Karpas-422 (cell line): Measurements from ENCODE around the gene ZNF362. TPM values are rescaled to one million over a fixed set of nuclear protein-coding genes. Genes with fewer than 3 reads are reported as not detected.

Experiments
- DNase-seq: peaks from one replicate; pipeline ENCODE4 v3.0.0-alpha.2; 2015
- H2AFZ ChIP-seq: fragments of 200-600 bp; sonication (generic); 2 replicates; pipeline ENCODE4 v1.6.1; 2014; ENCODE audit warnings: antibody characterized with exemption, low read length, mixed read lengths
- H3K27ac ChIP-seq: fragments of 200-600 bp; sonication (generic); 2 replicates; pipeline ENCODE4 v1.5.1; 2014; ENCODE audit warnings: mild to moderate bottlenecking, low read length, moderate library complexity
- H3K27me3 ChIP-seq: fragments of 200-600 bp; sonication (generic); 2 replicates; pipeline ENCODE4 v1.6.1; 2014; ENCODE audit warnings: low read length, mixed read lengths
- H3K36me3 ChIP-seq: fragments of 200-600 bp; sonication (generic); 2 replicates; pipeline ENCODE4 v1.6.1; 2014; ENCODE audit warnings: low read length, mixed read lengths; ENCODE audit not compliant: insufficient read depth
- H3K4me1 ChIP-seq: fragments of 200-600 bp; sonication (generic); 2 replicates; pipeline ENCODE4 v1.6.1; 2014; ENCODE audit warnings: mild to moderate bottlenecking, low read length, mixed read lengths
- H3K4me2 ChIP-seq: fragments of 200-600 bp; sonication (generic); 2 replicates; pipeline ENCODE4 v1.6.1; 2014; ENCODE audit warnings: low read length, low read depth, mild to moderate bottlenecking; ENCODE audit not compliant: poor library complexity, severe bottlenecking
- H3K4me3 ChIP-seq: fragments of 200-600 bp; sonication (generic); 2 replicates; pipeline ENCODE4 v1.5.1; 2014; ENCODE audit warnings: mild to moderate bottlenecking, antibody characterized with exemption, low read length, mixed read lengths
- H3K79me2 ChIP-seq: fragments of 200-600 bp; sonication (generic); 2 replicates; pipeline ENCODE4 v1.6.1; 2014; ENCODE audit warnings: mild to moderate bottlenecking, low read length, mixed read lengths
- H3K9ac ChIP-seq: fragments of 200-600 bp; sonication (generic); 2 replicates; pipeline ENCODE4 v1.6.0; 2014; ENCODE audit warnings: low read length
- H3K9me2 ChIP-seq: fragments of 200-600 bp; sonication (generic), shearing (Covaris generic); replicated peaks from 2 replicates; pipeline ENCODE4 v1.6.0; 2014; ENCODE audit warnings: mild to moderate bottlenecking, low read length, moderate library complexity; ENCODE audit not compliant: insufficient read depth
- H3K9me3 ChIP-seq: fragments of 300-700, 200-600 bp; sonication (generic); 2 replicates; pipeline ENCODE4 v1.6.1; 2014; ENCODE audit warnings: low read length, mixed read lengths
- H4K20me1 ChIP-seq: fragments of 200-600 bp; sonication (generic); 2 replicates; pipeline ENCODE4 v1.6.1; 2014; ENCODE audit warnings: mild to moderate bottlenecking, antibody characterized with exemption, low read length, low read depth; ENCODE audit not compliant: insufficient read depth
- total RNA-seq: library from RNA; depleted of rRNA; stranded (reverse); fragments of >200 nt; shearing (Covaris generic); gene quantifications from 2 replicates; pipeline ENCODE4 v1.2.3, GENCODE V29; 2014; ENCODE audit warnings: low replicate concordance

Gene ZNF362
- total RNA-seq, 1 experiment from 2014 or later: 16.7 TPM

GRCh38 chr1:33266766-33267165 is 10.5 kb downstream of the ZNF362 start:
- no peaks in the 10 kb centered on the region for H3K27me3 ChIP-seq
- H2AFZ ChIP-seq: no peak overlapping the region
- no peaks in the 10 kb centered on the region for H3K9me2 ChIP-seq
- DNase-seq: no peak
- no peak overlapping the region for H3K4me2 ChIP-seq
- peak overlapping the region; percentile 33; the same call in 1 of the 2 replicates for H3K27ac ChIP-seq
- peaks cover under 1% of the 10 kb centered on the region; the same call in 1 of the 2 replicates for H4K20me1 ChIP-seq
- H3K9ac ChIP-seq: no peak overlapping the region
- H3K36me3 ChIP-seq: no peaks in the 10 kb centered on the region
- H3K4me3 ChIP-seq: no peak overlapping the region
- H3K4me1 ChIP-seq: peaks cover 16% of the 10 kb centered on the region
- H3K79me2 ChIP-seq: peaks cover 3% of the 10 kb centered on the region; the same call in 1 of the 2 replicates
- no peaks in the 10 kb centered on the region for H3K9me3 ChIP-seq

DNA sequence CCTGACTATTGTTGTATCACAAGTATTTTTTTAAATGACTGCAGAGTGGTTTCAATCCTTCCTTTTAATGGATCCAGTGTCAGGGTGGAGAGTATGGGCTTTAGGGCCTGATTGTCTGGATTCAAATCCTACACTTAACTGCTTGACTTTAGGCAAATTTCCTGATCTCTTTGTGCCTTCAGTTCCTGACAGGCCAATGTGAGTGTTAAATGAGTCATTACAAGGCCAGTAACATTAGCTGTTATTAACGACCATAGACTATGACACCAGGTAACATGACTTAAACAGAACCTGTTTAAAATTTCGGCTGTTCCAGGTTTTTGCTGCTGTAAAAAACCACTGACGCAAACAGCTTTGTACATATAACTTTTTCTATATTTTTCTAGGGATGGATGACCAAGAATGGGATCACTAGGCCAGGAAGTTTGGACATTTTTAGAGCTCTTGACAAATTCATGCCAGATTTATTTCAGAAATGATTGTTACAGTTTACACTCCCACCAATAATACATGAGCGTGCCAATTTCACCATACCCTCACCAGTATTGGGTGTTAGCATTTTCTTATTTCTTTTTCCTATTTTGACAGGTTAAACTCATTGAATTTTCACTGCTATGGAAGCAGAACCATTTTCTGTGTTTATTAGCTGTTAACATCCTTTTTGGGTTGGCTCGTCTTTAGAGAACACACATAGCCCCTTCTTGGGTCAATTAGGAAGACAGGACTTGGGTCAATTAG is 11.3 kb downstream of the ZNF362 start:
- peak; percentile 62 for DNase-seq
- Histone ChIP-seq H4K20me1 (no peaks in the 10 kb centered on the region; the same call in 1 of the 2 replicates), H3K79me2 (0 out of 2 replicates have a peak, but pooled peaks cover 3% of the 10 kb centered on the region), H3K9me3 (no peaks in the 10 kb centered on the region), H2AFZ (no peak overlapping the region), H3K4me1 (peaks cover 16% of the 10 kb centered on the region), H3K9ac (no peak overlapping the region), H3K27me3 (no peaks in the 10 kb centered on the region), H3K36me3 (no peaks in the 10 kb centered on the region), H3K27ac (peak overlapping the region; percentile 33; the same call in 1 of the 2 replicates), H3K4me2 (no peak overlapping the region), H3K9me2 (no peaks in the 10 kb centered on the region), H3K4me3 (no peak overlapping the region)

DNA sequence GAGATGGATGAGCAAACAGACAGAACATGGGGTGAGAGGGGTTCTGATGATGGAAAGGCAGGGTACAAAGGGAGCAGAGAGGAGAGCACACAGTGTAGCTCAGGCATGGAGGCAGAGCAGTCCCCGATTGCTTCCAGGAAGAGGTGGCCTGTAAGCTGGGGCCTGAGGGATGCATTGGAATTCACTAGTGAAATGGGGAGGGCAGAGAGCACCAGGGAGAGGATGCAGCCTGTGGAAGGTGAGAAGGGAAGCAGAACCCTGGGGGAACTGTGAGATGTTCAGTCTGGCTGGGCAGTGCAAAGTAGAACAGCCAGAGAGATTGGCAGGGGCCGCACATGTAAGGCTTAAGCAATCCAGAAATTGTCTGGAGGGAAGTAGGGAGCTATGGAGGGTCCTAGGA is 12.2 kb downstream of the ZNF362 start:
- no peaks in the 10 kb centered on the region; the same call in 1 of the 2 replicates for H4K20me1 ChIP-seq
- no peak overlapping the region for H3K4me3 ChIP-seq
- H3K79me2 ChIP-seq: no peaks in the 10 kb centered on the region
- H3K36me3 ChIP-seq: no peaks in the 10 kb centered on the region
- no peaks in the 10 kb centered on the region for H3K27me3 ChIP-seq
- H3K4me1 ChIP-seq: peaks cover 16% of the 10 kb centered on the region
- no peak overlapping the region for H2AFZ ChIP-seq
- DNase-seq: no peak
- no peaks in the 10 kb centered on the region for H3K9me3 ChIP-seq
- no peak overlapping the region for H3K9ac ChIP-seq
- H3K27ac ChIP-seq: no peak overlapping the region
- no peak overlapping the region for H3K4me2 ChIP-seq
- no peaks in the 10 kb centered on the region for H3K9me2 ChIP-seq

- no peak for DNase-seq
- Histone ChIP-seq H3K4me2 (no peak overlapping the region), H3K27ac (no peak overlapping the region), H2AFZ (no peak overlapping the region), H3K9me3 (no peaks in the 10 kb centered on the region), H3K36me3 (no peaks in the 10 kb centered on the region), H3K9ac (no peak overlapping the region), H3K9me2 (no peaks in the 10 kb centered on the region), H3K4me1 (peaks cover 21% of the 10 kb centered on the region), H3K79me2 (no peaks in the 10 kb centered on the region), H4K20me1 (no peaks in the 10 kb centered on the region; the same call in 1 of the 2 replicates), H3K27me3 (no peaks in the 10 kb centered on the region), H3K4me3 (no peak overlapping the region)
These were observed 12.8 kb downstream of the ZNF362 start for GRCh38 chr1:33268927-33269610.

DNA sequence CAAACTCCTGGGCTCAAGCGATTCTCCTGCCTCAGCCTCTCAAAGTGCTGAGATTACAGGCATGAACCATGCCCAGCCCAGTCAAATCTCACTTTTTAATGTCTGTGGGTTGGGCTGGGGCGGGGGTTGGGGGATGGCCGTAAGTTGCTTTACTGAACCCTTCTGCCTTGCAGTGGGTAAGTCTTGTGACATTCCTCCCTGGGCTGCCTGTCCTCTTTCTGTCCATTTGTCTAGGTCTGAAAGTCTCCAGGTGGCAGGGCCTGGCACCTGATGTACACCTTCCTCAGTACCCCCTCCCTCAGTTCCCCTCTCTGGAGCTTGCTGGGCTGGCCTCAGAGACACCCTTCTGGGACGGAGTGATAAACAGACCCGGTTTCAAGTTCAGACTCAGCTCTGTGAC is 13.3 kb downstream of the ZNF362 start:
- Histone ChIP-seq H3K9me2 (no peaks in the 10 kb centered on the region), H3K27me3 (no peaks in the 10 kb centered on the region), H2AFZ (no peak overlapping the region), H3K4me1 (peaks cover 27% of the 10 kb centered on the region), H3K27ac (no peak overlapping the region), H3K4me2 (no peak overlapping the region), H3K36me3 (no peaks in the 10 kb centered on the region), H3K9ac (no peak overlapping the region), H3K9me3 (no peaks in the 10 kb centered on the region), H3K79me2 (no peaks in the 10 kb centered on the region), H3K4me3 (no peak overlapping the region), H4K20me1 (no peaks in the 10 kb centered on the region)
- no peak for DNase-seq

DNA sequence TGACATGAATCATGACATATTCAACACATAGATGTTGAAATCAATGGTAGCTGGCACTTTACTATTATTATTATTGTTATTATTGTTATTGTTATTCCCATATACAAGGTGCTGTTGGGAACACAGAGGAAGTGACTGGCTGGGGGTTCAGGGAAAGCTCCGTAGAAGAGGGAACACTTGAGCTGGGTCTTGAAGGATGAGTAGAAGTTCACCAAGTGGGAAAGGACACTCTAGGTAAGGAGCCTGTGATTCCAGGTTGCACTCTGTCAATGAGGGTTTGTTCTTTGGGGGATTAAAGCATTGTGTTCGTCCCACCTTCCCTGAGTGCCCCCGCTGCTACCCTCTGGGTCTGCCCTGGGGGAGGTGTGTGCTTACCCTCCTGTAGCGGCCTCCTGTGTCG is 14.1 kb downstream of the ZNF362 start:
- Histone ChIP-seq H3K9me3 (no peaks in the 10 kb centered on the region), H4K20me1 (no peaks in the 10 kb centered on the region), H3K36me3 (no peaks in the 10 kb centered on the region), H2AFZ (no peak overlapping the region), H3K27ac (no peak overlapping the region), H3K9ac (no peak overlapping the region), H3K27me3 (no peaks in the 10 kb centered on the region), H3K4me2 (no peak overlapping the region), H3K9me2 (no peaks in the 10 kb centered on the region), H3K79me2 (no peaks in the 10 kb centered on the region), H3K4me3 (no peak overlapping the region), H3K4me1 (peaks cover 35% of the 10 kb centered on the region)
- DNase-seq: no peak

DNA sequence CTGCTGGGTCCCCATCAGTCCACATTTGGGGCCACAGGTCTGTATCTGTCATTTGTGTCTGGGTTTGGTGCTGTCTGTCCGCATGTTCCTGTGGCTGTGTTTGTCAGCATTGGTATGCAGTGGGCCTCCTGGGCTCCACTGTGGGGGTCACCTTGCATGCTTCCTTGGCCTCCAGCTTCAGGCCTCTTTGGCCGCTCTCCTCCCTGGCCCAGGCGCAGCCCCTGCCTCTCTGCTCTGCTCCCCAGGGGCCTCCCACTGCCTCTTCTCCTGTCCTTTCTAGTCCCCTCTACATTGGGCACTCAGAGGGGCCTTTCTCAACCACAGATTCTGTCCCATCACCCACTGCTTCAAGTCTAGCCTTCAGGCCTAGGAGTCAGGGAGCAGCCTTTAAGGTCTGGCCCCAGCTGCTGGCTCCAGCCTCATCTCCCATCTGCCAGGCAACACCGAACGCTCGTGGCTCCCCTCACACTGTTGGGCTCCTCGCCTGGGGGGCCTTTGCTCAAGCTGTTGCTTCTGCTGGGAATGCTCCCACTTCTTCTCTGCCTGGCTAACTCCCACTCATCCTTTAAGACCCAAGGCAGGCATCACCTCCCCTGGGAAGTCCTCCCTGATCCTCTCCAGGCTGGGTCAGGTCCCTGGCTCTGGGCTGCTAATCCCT is 14.6 kb downstream of the ZNF362 start:
- DNase-seq: no peak
- Histone ChIP-seq H3K79me2 (no peaks in the 10 kb centered on the region), H3K27me3 (no peaks in the 10 kb centered on the region), H3K4me3 (no peak overlapping the region), H3K4me2 (no peak overlapping the region), H3K9me3 (no peaks in the 10 kb centered on the region), H3K9me2 (no peaks in the 10 kb centered on the region), H3K9ac (no peak overlapping the region), H3K4me1 (peaks cover 36% of the 10 kb centered on the region), H3K27ac (no peak overlapping the region), H2AFZ (no peak overlapping the region), H4K20me1 (no peaks in the 10 kb centered on the region), H3K36me3 (no peaks in the 10 kb centered on the region)
